Measurements from ENCODE around the gene KCNT1. TPM values are rescaled to one million over a fixed set of nuclear protein-coding genes. Genes with fewer than 3 reads are reported as not detected.
A peak's percentile ranks its signal among the peaks of the same experiment; 100 is the strongest.

The KCNT1 gene
- total RNA-seq, 1 experiment from 2014 or later: 0.68 TPM

- H4K5ac ChIP-seq (ENCODE audit: insufficient read length, low read depth, low read length): no peak overlapping the region
- no peaks in the 10 kb centered on the region for H4K20me1 ChIP-seq (ENCODE audit: control insufficient read depth, insufficient read depth, insufficient read length)
- Mint-ChIP-seq H3K27ac (peak overlapping the region in 2 of 3 experiments; percentile 47 to 87; a peak in 3 of 7 replicates), H3K4me1 (peaks cover 7 to 16% of the 10 kb centered on the region in 2 experiments), H3K27me3 (ENCODE audit: low read depth) (no peaks in the 10 kb centered on the region; the same call in 1 of the 2 replicates), H3K9me3 (no peaks in the 10 kb centered on the region; a peak in 1 of 5 replicates), H3K4me3 (no peak overlapping the region), H3K36me3 (ENCODE audit: insufficient read depth in 1 of 3, low read depth in 3 of 3) (no peaks in the 10 kb centered on the region)
- no peak overlapping the region for H2AFZ ChIP-seq (ENCODE audit: low read length)
- H2BK12ac ChIP-seq (ENCODE audit: insufficient read length, low read depth, low read length): no peak overlapping the region
- H3K23me2 ChIP-seq (ENCODE audit: insufficient read length, low read depth, low read length, poor library complexity, severe bottlenecking): no peaks in the 10 kb centered on the region
- H3K14ac ChIP-seq (ENCODE audit: insufficient read depth, low read length): no peak overlapping the region
- no peaks in the 10 kb centered on the region for H3K27me3 ChIP-seq (ENCODE audit: insufficient read depth, low read length)
- H3K79me1 ChIP-seq (ENCODE audit: insufficient read depth, low read depth, low read length, poor library complexity, severe bottlenecking): no peaks in the 10 kb centered on the region
- no peak overlapping the region for H2BK15ac ChIP-seq (ENCODE audit: low read depth, low read length)
- no peak overlapping the region for H3K18ac ChIP-seq (ENCODE audit: insufficient read length, low read depth, low read length)
- H3T11ph ChIP-seq (ENCODE audit: low read length): no peak overlapping the region
- H3K9ac ChIP-seq (ENCODE audit: extremely low read depth, insufficient read length, low read length): no peak overlapping the region
- no peak overlapping the region for H2BK5ac ChIP-seq (ENCODE audit: insufficient read length, low read length)
- no CpG with 5 or more reads among the region's 10 CpGs for WGBS (ENCODE audit: extremely low coverage, insufficient read length, low lambda C conversion rate)
- no peak overlapping the region for H3K56ac ChIP-seq (ENCODE audit: insufficient read length, low read depth, low read length)
- DNase-seq: no peak
- H2BK120ac ChIP-seq (ENCODE audit: low read depth, low read length, poor library complexity, severe bottlenecking): no peak overlapping the region
- no peaks in the 10 kb centered on the region for H3K4me1 ChIP-seq (ENCODE audit: insufficient read depth, low read length)
- H3K79me2 ChIP-seq (ENCODE audit: insufficient read depth, low read length): no peaks in the 10 kb centered on the region
- H4K91ac ChIP-seq (ENCODE audit: insufficient read length, low read depth, low read length): no peak overlapping the region
- no peak overlapping the region for H3K27ac ChIP-seq (ENCODE audit: insufficient read length, low read depth, low read length)
- TF ChIP-seq, protein P1, sequence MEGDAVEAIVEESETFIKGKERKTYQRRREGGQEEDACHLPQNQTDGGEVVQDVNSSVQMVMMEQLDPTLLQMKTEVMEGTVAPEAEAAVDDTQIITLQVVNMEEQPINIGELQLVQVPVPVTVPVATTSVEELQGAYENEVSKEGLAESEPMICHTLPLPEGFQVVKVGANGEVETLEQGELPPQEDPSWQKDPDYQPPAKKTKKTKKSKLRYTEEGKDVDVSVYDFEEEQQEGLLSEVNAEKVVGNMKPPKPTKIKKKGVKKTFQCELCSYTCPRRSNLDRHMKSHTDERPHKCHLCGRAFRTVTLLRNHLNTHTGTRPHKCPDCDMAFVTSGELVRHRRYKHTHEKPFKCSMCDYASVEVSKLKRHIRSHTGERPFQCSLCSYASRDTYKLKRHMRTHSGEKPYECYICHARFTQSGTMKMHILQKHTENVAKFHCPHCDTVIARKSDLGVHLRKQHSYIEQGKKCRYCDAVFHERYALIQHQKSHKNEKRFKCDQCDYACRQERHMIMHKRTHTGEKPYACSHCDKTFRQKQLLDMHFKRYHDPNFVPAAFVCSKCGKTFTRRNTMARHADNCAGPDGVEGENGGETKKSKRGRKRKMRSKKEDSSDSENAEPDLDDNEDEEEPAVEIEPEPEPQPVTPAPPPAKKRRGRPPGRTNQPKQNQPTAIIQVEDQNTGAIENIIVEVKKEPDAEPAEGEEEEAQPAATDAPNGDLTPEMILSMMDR (conservative IDR thresholded peaks at IDR 0.05): no peak
- no peak overlapping the region for H4K8ac ChIP-seq (replicated peaks; ENCODE audit: insufficient read length, low read depth, low read length)
- no peak overlapping the region for H3K4me2 ChIP-seq (ENCODE audit: insufficient read depth, insufficient read length, low read length)
- no peak overlapping the region for H2BK20ac ChIP-seq (ENCODE audit: low read depth, low read length, poor library complexity, severe bottlenecking)
- H3K4ac ChIP-seq (ENCODE audit: low read depth, low read length): no peak overlapping the region
- no peaks in the 10 kb centered on the region for H3K9me3 ChIP-seq (ENCODE audit: control insufficient read depth, low read depth, low read length)
- no peak overlapping the region for H2AK5ac ChIP-seq (ENCODE audit: insufficient read length, low read length)
- no peak overlapping the region for H3K23ac ChIP-seq (ENCODE audit: insufficient read length, low read depth, low read length)
Observed at GRCh38 chr9:135803441-135803840, 101.5 kb downstream of the KCNT1 start.
